Neural cell (in vitro differentiated cells): ENCODE measurements around the gene LCE3A.

Experiments
- EZH2 ChIP-seq: fragments of 200-600, 300-800 bp; shearing (Covaris generic), sonication (generic); IDR thresholded peaks from 2 replicates; pipeline ENCODE4 v1.6.1; 2014; ENCODE audit warnings: antibody characterized with exemption, low read length, borderline replicate concordance, mild to moderate bottlenecking; ENCODE audit not compliant: insufficient read depth, poor library complexity, severe bottlenecking
- POLR2AphosphoS5 ChIP-seq: IDR thresholded peaks from 2 replicates; pipeline ENCODE4 v1.6.1; 2012
- TF ChIP-seq, protein P1 (sequence below): fragments of 450-650 bp; IDR thresholded peaks from 2 replicates; pipeline ENCODE4 v1.5.1; 2014; ENCODE audit warnings: antibody characterized with exemption, mild to moderate bottlenecking, moderate library complexity; ENCODE audit not compliant: poor library complexity, severe bottlenecking

DNA sequence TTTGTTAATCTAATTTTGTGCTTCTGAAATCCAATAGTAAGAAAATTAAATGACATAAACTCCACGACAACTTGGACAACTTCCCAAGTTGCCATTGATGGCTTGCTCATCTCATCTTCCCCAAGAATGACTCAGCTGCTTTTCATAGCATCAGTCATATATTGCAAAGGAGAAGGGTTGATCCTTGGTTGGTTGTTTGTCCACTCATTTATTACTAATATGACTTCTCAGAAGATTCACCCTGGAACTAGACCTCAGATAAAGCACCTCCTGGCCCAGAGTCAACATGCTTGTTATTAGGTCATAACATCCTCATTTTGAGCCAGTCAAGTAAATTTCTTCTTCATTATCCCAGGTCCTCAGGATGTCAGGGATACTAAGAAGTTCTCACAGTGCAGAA, 40.3 kb downstream of the LCE3A start:
- TF ChIP-seq EZH2 (no peak), POLR2AphosphoS5 (no peak)
- TF ChIP-seq, protein P1, sequence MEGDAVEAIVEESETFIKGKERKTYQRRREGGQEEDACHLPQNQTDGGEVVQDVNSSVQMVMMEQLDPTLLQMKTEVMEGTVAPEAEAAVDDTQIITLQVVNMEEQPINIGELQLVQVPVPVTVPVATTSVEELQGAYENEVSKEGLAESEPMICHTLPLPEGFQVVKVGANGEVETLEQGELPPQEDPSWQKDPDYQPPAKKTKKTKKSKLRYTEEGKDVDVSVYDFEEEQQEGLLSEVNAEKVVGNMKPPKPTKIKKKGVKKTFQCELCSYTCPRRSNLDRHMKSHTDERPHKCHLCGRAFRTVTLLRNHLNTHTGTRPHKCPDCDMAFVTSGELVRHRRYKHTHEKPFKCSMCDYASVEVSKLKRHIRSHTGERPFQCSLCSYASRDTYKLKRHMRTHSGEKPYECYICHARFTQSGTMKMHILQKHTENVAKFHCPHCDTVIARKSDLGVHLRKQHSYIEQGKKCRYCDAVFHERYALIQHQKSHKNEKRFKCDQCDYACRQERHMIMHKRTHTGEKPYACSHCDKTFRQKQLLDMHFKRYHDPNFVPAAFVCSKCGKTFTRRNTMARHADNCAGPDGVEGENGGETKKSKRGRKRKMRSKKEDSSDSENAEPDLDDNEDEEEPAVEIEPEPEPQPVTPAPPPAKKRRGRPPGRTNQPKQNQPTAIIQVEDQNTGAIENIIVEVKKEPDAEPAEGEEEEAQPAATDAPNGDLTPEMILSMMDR: no peak
